Ishikawa (cell line): Measurements from ENCODE around the gene AAR2.

Experiments
- CEBPB ChIP-seq: IDR thresholded peaks from 2 replicates; pipeline ENCODE4 v1.6.1; 2012
- CREB1 ChIP-seq: IDR thresholded peaks from 2 replicates; pipeline ENCODE4 v1.6.1; 2012; ENCODE audit warnings: low read depth
- EGR1 ChIP-seq: IDR thresholded peaks from 2 replicates; pipeline ENCODE4 v1.6.1; 2012
- EP300 ChIP-seq: IDR thresholded peaks from 2 replicates; pipeline ENCODE4 v1.6.1; 2012; ENCODE audit warnings: borderline replicate concordance
- FOXM1 ChIP-seq: IDR thresholded peaks from 2 replicates; pipeline ENCODE4 v1.6.1; 2012; ENCODE audit warnings: low read depth, borderline replicate concordance
- MAX ChIP-seq: IDR thresholded peaks from 2 replicates; pipeline ENCODE4 v1.6.1; 2012
- NFIC ChIP-seq: IDR thresholded peaks from 2 replicates; pipeline ENCODE4 v1.6.1; 2012
- RAD21 ChIP-seq: IDR thresholded peaks from 2 replicates; pipeline ENCODE4 v1.6.1; 2012; ENCODE audit warnings: low read depth
- REST ChIP-seq: IDR thresholded peaks from 2 replicates; pipeline ENCODE4 v1.6.1; 2012; ENCODE audit warnings: low read depth, mild to moderate bottlenecking
- TAF1 ChIP-seq: IDR thresholded peaks from 2 replicates; pipeline ENCODE4 v1.6.1; 2012; ENCODE audit warnings: low read depth, mild to moderate bottlenecking
- TCF12 ChIP-seq: IDR thresholded peaks from 2 replicates; pipeline ENCODE4 v1.6.1; 2012; ENCODE audit warnings: low read depth
- TEAD4 ChIP-seq: IDR thresholded peaks from 2 replicates; pipeline ENCODE4 v1.6.1; 2012
- YY1 ChIP-seq: IDR thresholded peaks from 2 replicates; pipeline ENCODE4 v1.6.1; 2012; ENCODE audit warnings: low read depth
- ZBTB7A ChIP-seq: IDR thresholded peaks from 2 replicates; pipeline ENCODE4 v1.6.1; 2012; ENCODE audit warnings: low read depth
- TF ChIP-seq, protein P1 (sequence below): IDR thresholded peaks from 2 replicates; pipeline ENCODE4 v1.6.1; 2012

The AAR2 gene

DNA sequence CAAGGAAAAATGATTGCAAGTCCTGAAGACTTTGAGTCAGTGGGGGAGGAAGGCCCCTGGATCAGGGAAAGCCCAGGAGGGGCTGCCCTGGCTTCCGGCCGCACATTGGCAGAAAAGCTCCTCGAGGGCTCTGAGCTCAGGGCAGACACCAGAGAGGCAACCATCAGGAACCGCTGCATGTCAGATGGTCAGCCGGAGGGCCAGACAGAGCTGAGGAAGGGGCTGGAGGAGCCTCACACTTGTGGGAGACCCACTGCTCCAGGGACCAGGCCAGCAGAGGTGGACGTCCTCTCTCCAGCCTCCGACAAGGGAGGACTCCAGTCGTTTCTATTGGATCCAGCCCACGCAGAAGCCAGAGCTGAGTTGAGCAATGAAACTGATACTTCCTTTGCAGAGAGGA, 30.2 kb upstream of the AAR2 start:
- TF ChIP-seq EP300 (no peak), RAD21 (no peak), NFIC (no peak), ZBTB7A (no peak), TEAD4 (no peak)

DNA sequence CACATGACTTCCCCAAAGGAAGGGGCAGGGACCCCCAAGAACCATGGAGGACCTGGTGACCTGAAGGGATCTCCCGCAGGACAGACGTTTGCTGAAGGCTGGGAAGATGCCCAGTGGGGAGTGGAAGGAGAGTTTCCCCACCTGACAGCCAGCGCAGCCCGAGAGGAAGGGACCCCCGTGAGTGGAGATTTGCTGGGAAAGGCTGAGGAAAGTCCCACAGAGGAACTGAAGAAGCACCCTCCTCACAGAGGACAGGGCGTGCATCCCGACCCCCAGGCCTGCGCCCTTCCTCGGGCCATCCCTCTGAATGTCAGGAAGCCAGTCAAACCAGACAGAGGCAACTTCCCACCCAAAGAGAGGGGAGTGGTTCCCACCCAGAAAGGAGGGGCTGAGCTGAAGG, 29.6 kb upstream of the AAR2 start:
- TF ChIP-seq MAX (no peak), NFIC (no peak), FOXM1 (no peak), CEBPB (no peak), TCF12 (no peak), ZBTB7A (no peak), EP300 (no peak), REST (no peak), TAF1 (no peak), CREB1 (no peak), EGR1 (no peak)
- TF ChIP-seq, protein P1, sequence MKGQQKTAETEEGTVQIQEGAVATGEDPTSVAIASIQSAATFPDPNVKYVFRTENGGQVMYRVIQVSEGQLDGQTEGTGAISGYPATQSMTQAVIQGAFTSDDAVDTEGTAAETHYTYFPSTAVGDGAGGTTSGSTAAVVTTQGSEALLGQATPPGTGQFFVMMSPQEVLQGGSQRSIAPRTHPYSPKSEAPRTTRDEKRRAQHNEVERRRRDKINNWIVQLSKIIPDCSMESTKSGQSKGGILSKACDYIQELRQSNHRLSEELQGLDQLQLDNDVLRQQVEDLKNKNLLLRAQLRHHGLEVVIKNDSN: no peak

DNA sequence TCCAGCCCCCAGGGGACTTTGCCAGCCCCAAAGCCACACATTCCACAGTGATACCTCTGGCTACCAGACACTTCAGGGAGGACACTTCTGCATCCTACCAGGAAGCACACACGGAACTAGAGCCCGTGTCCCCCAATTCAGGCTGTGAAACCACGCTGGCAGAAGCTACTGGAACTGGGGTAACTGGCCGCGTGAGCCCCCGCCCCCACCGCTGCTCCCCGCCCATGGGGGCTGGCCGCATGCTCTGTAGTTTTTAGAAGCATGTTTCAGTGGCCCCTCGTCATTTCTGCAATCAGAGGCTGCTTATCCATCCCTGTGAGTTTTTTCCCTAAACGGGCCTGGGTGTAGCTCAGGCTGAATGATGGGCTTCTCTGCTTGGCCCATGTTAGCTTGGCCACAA, 28.7 kb upstream of the AAR2 start:
- no peak for TF ChIP-seq CREB1
- no peak for TF ChIP-seq TCF12
- no peak for TF ChIP-seq EGR1
- no peak for TF ChIP-seq YY1
- TF ChIP-seq REST: no peak
- no peak for TF ChIP-seq EP300
- TF ChIP-seq FOXM1: no peak
- TF ChIP-seq, protein P1: no peak
- no peak for TF ChIP-seq CEBPB
- TF ChIP-seq ZBTB7A: no peak
- no peak for TF ChIP-seq NFIC
- no peak for TF ChIP-seq TEAD4
- no peak for TF ChIP-seq TAF1
- no peak for TF ChIP-seq MAX
- TF ChIP-seq RAD21: no peak

DNA sequence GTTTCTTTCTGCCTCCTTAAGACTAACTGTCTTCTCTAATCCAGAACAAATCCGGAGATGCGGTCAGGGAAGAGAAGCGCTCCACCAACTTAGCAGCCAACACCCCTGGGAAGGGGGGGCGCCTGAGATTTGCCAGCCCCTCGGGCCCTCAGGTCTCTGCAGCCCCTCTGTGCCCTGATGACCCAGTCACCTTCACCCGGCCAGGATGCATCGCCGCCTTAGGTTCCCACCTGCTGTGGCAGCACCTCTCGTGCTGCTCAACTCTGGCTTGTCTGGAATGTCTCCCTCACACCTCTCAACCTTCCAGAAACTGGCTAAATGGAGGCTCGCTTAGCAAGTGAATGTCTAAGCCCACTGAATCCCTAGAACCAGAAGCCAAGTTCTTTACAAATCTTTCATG, 28.0 kb upstream of the AAR2 start:
- TF ChIP-seq TAF1: no peak
- no peak for TF ChIP-seq TEAD4
- TF ChIP-seq EP300: no peak
- TF ChIP-seq FOXM1: no peak
- no peak for TF ChIP-seq YY1
- TF ChIP-seq, protein P1: no peak
- no peak for TF ChIP-seq NFIC
- TF ChIP-seq ZBTB7A: no peak
- no peak for TF ChIP-seq MAX
- no peak for TF ChIP-seq CEBPB
- TF ChIP-seq EGR1: no peak
- TF ChIP-seq RAD21: no peak
- TF ChIP-seq REST: no peak
- TF ChIP-seq TCF12: no peak
- no peak for TF ChIP-seq CREB1
